K562 (cell line): ENCODE data around the gene DCST1. TPM values are rescaled to one million over a fixed set of nuclear protein-coding genes. Genes with fewer than 3 reads are reported as not detected.

Source experiments
- ARNT ChIP-seq, 2 experiments: fragments of 450-650 bp; IDR thresholded peaks; 2 replicates each; pipeline ENCODE4 v1.6.1; 2016; ENCODE audit warnings: mild to moderate bottlenecking in 1 of 2
- ATF7 ChIP-seq: fragments of 450-650 bp; IDR thresholded peaks from 2 replicates; pipeline ENCODE4 v1.7.1; 2014; ENCODE audit warnings: mild to moderate bottlenecking, moderate library complexity
- BRD9 ChIP-seq: fragments of 450-650 bp; IDR thresholded peaks from 2 replicates; pipeline ENCODE4 v1.6.1; 2018; ENCODE audit warnings: low read depth; ENCODE audit not compliant: partially characterized antibody
- COPS2 ChIP-seq: fragments of 450-650 bp; conservative IDR thresholded peaks from 2 replicates; pipeline ENCODE4 v1.6.1; 2016; ENCODE audit warnings: mild to moderate bottlenecking, moderate library complexity
- DMBX1 ChIP-seq: fragments of 250-450 bp; sonication (Bioruptor Pico); IDR thresholded peaks from 2 replicates; pipeline ENCODE4 v1.8.0; 2022; ENCODE audit warnings: inconsistent platforms, mild to moderate bottlenecking, moderate library complexity, borderline replicate concordance
- ELF2 ChIP-seq: fragments of 250-450 bp; sonication (Bioruptor Pico); IDR thresholded peaks from 2 replicates; pipeline ENCODE4 v1.5.0; 2021; ENCODE audit warnings: mild to moderate bottlenecking
- ETS1 ChIP-seq: conservative IDR thresholded peaks from 2 replicates; pipeline ENCODE4 v1.6.1; 2011; ENCODE audit warnings: low read depth, mild to moderate bottlenecking, low read length; ENCODE audit not compliant: control insufficient read depth
- HNRNPLL ChIP-seq: fragments of 200-400 bp; formaldehyde crosslinking; IDR thresholded peaks from 2 replicates; pipeline ENCODE4 v1.6.1; 2017; ENCODE audit warnings: low read length, low read depth, mild to moderate bottlenecking; ENCODE audit not compliant: poor library complexity, severe bottlenecking
- MCM5 ChIP-seq: fragments of 450-650 bp; IDR thresholded peaks from 2 replicates; pipeline ENCODE4 v1.6.1; 2016; ENCODE audit warnings: low read depth
- NBN ChIP-seq: fragments of 450-650 bp; IDR thresholded peaks from 2 replicates; pipeline ENCODE4 v1.6.1; 2016; ENCODE audit warnings: low read depth, mild to moderate bottlenecking
- NFYB ChIP-seq: IDR thresholded peaks from 2 replicates; pipeline ENCODE4 v1.6.1; 2011; ENCODE audit warnings: mild to moderate bottlenecking, moderate library complexity; ENCODE audit not compliant: insufficient read length; ENCODE audit errors: extremely low read depth
- RAD51 ChIP-seq: fragments of 450-650 bp; IDR thresholded peaks from 2 replicates; pipeline ENCODE4 v1.7.1; 2016; ENCODE audit warnings: low read depth, mild to moderate bottlenecking, borderline replicate concordance
- RBFOX2 ChIP-seq: fragments of 200-400 bp; formaldehyde crosslinking; IDR thresholded peaks from 2 replicates; pipeline ENCODE4 v1.6.1; 2017; ENCODE audit warnings: low read depth, mild to moderate bottlenecking, low read length, moderate library complexity
- ZNF124 ChIP-seq: sonication (generic); formaldehyde crosslinking; IDR thresholded peaks from 2 replicates; pipeline ENCODE4 v1.8.1; 2022; ENCODE audit warnings: missing genetic modification reagents
- ZNF143 ChIP-seq: sonication (generic); formaldehyde crosslinking; IDR thresholded peaks from 2 replicates; pipeline ENCODE4 v1.9.0; 2022; ENCODE audit warnings: mild to moderate bottlenecking, missing genetic modification reagents
- ZNF146 ChIP-seq: IDR thresholded peaks from one replicate; pipeline ENCODE4 v1.6.1; 2018; ENCODE audit warnings: missing compliant biosample characterization; ENCODE audit not compliant: unreplicated experiment
- ZNF197 ChIP-seq: fragments of 200-800 bp; sonication (Bioruptor generic); IDR thresholded peaks from 2 replicates; pipeline ENCODE4 v1.6.1; 2016; ENCODE audit warnings: low read depth, missing genetic modification characterization, missing compliant biosample characterization
- ZNF830 ChIP-seq: fragments of 250-450 bp; sonication (Bioruptor Pico); IDR thresholded peaks from 2 replicates; pipeline ENCODE4 v1.5.0; 2021; ENCODE audit warnings: mild to moderate bottlenecking
- polyA plus RNA-seq, 8 experiments: library from polyadenylated mRNA; depleted of rRNA in 4 of 8; stranded (reverse) in 5 of 8; unstranded in 3 of 8; fragments of >200 nt; fragmentation: Nextera tagmentation in 2 of 8; fragmentation: Illumina TruSeq in 1 of 8; extraction: Ambion mirVana in 2 of 8; extraction: Trizol in 1 of 8; gene quantifications; 2 replicates each; pipeline versions ENCODE4 v1.2.1 to v1.2.3, GENCODE V29; 2011 to 2014; ENCODE audit warnings: inconsistent platforms in 1 of 8, missing spikeins in 1 of 8
- total RNA-seq, 7 experiments: library from RNA; depleted of rRNA in 6 of 7; stranded (reverse); fragments of >200 nt in 6 of 7; fragmentation: Illumina TruSeq in 2 of 7; extraction: Trizol in 2 of 7; gene quantifications; 2 replicates each; pipeline versions ENCODE4 v1.2.1 to v1.2.3, GENCODE V29; 2011 to 2021; ENCODE audit warnings: low replicate concordance in 1 of 7
- TF ChIP-seq, protein P1 (sequence below), 2 experiments: fragments of 450-650 bp; IDR thresholded peaks; 2 replicates each; pipeline ENCODE4 v1.6.1; 2018; ENCODE audit warnings: mild to moderate bottlenecking in 2 of 2, low read depth in 1 of 2; ENCODE audit not compliant: partially characterized antibody in 2 of 2
- TF ChIP-seq, protein P2 (sequence below), 2 experiments: IDR thresholded peaks; 2 replicates each; pipeline ENCODE4 v1.6.1; 2011; ENCODE audit warnings: borderline replicate concordance in 1 of 2, control low read depth in 1 of 2, low read depth in 1 of 2, low read length in 1 of 2, mild to moderate bottlenecking in 1 of 2, mixed read lengths in 1 of 2, moderate library complexity in 1 of 2; ENCODE audit not compliant: insufficient read depth in 1 of 2, insufficient read length in 1 of 2, poor library complexity in 1 of 2, severe bottlenecking in 1 of 2; ENCODE audit errors: extremely low read depth in 1 of 2

DCST1 gene
- total and polyA plus RNA-seq, 9 of the 15 experiments (the other 6 are each of a cell fraction or from before 2014, with no cell fraction given): not detected

DNA sequence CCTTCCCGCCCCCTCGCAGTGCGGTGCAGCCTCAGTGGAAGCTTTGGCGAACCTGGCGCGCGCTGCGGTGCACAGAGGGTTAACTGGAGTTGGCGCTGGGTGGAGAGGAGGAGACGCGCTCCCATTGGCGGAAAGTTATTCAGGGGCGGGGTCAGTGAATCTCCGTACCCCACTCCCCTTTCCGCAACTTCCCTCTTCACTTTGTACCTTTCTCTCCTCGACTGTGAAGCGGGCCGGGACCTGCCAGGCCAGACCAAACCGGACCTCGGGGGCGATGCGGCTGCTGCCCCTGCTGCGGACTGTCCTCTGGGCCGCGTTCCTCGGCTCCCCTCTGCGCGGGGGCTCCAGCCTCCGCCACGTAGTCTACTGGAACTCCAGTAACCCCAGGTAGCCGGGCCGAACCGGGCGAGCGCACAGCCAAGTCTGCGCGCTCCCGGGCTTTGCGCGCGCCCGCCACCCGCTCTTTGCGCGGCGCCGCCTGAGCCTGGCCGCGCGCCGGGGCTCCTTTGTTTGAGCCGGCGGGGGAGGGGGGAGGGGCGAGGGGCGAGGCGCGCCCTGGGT is 30.0 kb downstream of the DCST1 start, which contains the start of gene EFNA4 (continued):
- no peak for TF ChIP-seq RAD51
- peak; percentile 63 for TF ChIP-seq ATF7
- no peak for TF ChIP-seq BRD9
- no peak for TF ChIP-seq ZNF143 (CRISPR knock-in tag)
- no peak for TF ChIP-seq ETS1
- TF ChIP-seq COPS2: no peak
- TF ChIP-seq RBFOX2: peak; percentile 84
- no peak for TF ChIP-seq ZNF830 (CRISPR knock-in tag)
- TF ChIP-seq NFYB: peak; percentile 18
- TF ChIP-seq, protein P1, sequence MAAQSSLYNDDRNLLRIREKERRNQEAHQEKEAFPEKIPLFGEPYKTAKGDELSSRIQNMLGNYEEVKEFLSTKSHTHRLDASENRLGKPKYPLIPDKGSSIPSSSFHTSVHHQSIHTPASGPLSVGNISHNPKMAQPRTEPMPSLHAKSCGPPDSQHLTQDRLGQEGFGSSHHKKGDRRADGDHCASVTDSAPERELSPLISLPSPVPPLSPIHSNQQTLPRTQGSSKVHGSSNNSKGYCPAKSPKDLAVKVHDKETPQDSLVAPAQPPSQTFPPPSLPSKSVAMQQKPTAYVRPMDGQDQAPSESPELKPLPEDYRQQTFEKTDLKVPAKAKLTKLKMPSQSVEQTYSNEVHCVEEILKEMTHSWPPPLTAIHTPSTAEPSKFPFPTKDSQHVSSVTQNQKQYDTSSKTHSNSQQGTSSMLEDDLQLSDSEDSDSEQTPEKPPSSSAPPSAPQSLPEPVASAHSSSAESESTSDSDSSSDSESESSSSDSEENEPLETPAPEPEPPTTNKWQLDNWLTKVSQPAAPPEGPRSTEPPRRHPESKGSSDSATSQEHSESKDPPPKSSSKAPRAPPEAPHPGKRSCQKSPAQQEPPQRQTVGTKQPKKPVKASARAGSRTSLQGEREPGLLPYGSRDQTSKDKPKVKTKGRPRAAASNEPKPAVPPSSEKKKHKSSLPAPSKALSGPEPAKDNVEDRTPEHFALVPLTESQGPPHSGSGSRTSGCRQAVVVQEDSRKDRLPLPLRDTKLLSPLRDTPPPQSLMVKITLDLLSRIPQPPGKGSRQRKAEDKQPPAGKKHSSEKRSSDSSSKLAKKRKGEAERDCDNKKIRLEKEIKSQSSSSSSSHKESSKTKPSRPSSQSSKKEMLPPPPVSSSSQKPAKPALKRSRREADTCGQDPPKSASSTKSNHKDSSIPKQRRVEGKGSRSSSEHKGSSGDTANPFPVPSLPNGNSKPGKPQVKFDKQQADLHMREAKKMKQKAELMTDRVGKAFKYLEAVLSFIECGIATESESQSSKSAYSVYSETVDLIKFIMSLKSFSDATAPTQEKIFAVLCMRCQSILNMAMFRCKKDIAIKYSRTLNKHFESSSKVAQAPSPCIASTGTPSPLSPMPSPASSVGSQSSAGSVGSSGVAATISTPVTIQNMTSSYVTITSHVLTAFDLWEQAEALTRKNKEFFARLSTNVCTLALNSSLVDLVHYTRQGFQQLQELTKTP (IDR thresholded peaks at IDR 0.05; ENCODE audit: low read depth in 1 of 2, partially characterized antibody in 2 of 2): no peak
- TF ChIP-seq DMBX1: peak; percentile 28; the same call in 1 of the 2 replicates
- no peak; the same call in 1 of the 2 replicates for TF ChIP-seq NBN
- no peak for TF ChIP-seq ELF2 (CRISPR knock-in tag)
- peak; percentile 86 for TF ChIP-seq ZNF197 (CRISPR knock-in tag)
- TF ChIP-seq ZNF146 (CRISPR knock-in tag): no peak
- TF ChIP-seq ARNT (IDR thresholded peaks at IDR 0.05): no peak
- peak; percentile 82 for TF ChIP-seq HNRNPLL
- TF ChIP-seq, protein P2, sequence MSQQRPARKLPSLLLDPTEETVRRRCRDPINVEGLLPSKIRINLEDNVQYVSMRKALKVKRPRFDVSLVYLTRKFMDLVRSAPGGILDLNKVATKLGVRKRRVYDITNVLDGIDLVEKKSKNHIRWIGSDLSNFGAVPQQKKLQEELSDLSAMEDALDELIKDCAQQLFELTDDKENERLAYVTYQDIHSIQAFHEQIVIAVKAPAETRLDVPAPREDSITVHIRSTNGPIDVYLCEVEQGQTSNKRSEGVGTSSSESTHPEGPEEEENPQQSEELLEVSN (IDR thresholded peaks at IDR 0.05; ENCODE audit: borderline replicate concordance in 1 of 2, extremely low read depth in 1 of 2, insufficient read depth in 1 of 2, insufficient read length in 1 of 2, low read depth in 1 of 2, low read length in 1 of 2, poor library complexity in 1 of 2, severe bottlenecking in 1 of 2): peak in 1 of 2 experiments; percentile 23
- TF ChIP-seq ZNF124 (CRISPR knock-in tag): no peak
- no peak for TF ChIP-seq MCM5
